DND-41 (cell line): ENCODE data around the gene UBE3D.

Experiments used
- CTCF ChIP-seq: IDR thresholded peaks from 2 replicates; pipeline ENCODE4 v1.5.1; 2012; ENCODE audit warnings: borderline replicate concordance, low read length, moderate library complexity, mild to moderate bottlenecking; ENCODE audit not compliant: poor library complexity, severe bottlenecking; ENCODE audit errors: extremely low read depth
- EZH2 ChIP-seq: IDR thresholded peaks from 3 replicates; pipeline ENCODE4 v1.6.1; 2012; ENCODE audit warnings: borderline replicate concordance, low read depth, mild to moderate bottlenecking, moderate library complexity, low read length, inconsistent platforms; ENCODE audit not compliant: severe bottlenecking

GRCh38 chr6:82955841-82956240 is 109.8 kb downstream of the UBE3D start:
- TF ChIP-seq CTCF (no peak), EZH2 (no peak)
